ENCODE data around the gene HIP1.
"Not testable (repeated sequence)": the region's sequence is repeated elsewhere in the genome, so short reads cannot be mapped to it uniquely, and the experiment has no call there.

HIP1 gene

GRCh38 chr7:75619636-75620035, 119.1 kb downstream of the HIP1 start:
- in situ Hi-C loops (cut with MboI; ENCODE audit: low sequenced_read_pairs): no loop called here

GRCh38 chr7:75617634-75618234, 121.0 kb downstream of the HIP1 start:
- in situ Hi-C loops (cut with MboI; ENCODE audit: low sequenced_read_pairs): no loop called here

- in situ Hi-C loops (cut with MboI; ENCODE audit: low sequenced_read_pairs): no loop called here
Observed at GRCh38 chr7:75616421-75617167, 122.1 kb downstream of the HIP1 start.

- in situ Hi-C loops (cut with MboI; ENCODE audit: low sequenced_read_pairs): no loop called here
Observed at GRCh38 chr7:75614401-75614800, 124.3 kb downstream of the HIP1 start.

- in situ Hi-C loops (cut with MboI; ENCODE audit: low sequenced_read_pairs): no loop called here
Observed at GRCh38 chr7:75613351-75613750, 125.4 kb downstream of the HIP1 start.

GRCh38 chr7:75611557-75612178, 127.1 kb downstream of the HIP1 start:
- in situ Hi-C loops (cut with MboI; ENCODE audit: low sequenced_read_pairs): no loop called here

- in situ Hi-C loops (cut with MboI; ENCODE audit: low sequenced_read_pairs): not testable (repeated sequence)
Observed at GRCh38 chr7:75609416-75609815, 129.3 kb downstream of the HIP1 start.

- in situ Hi-C loops (cut with MboI; ENCODE audit: low sequenced_read_pairs): no loop called here
Observed at GRCh38 chr7:75608451-75609122, 130.2 kb downstream of the HIP1 start.

- in situ Hi-C loops (cut with MboI; ENCODE audit: low sequenced_read_pairs): no loop called here
Observed at GRCh38 chr7:75604408-75604807, 134.3 kb downstream of the HIP1 start.

GRCh38 chr7:75602831-75603230, 135.9 kb downstream of the HIP1 start:
- in situ Hi-C loops (cut with MboI; ENCODE audit: low sequenced_read_pairs): not testable (repeated sequence)

- in situ Hi-C loops (cut with MboI; ENCODE audit: low sequenced_read_pairs): no loop called here
Observed at GRCh38 chr7:75601539-75601938, 137.2 kb downstream of the HIP1 start.

GRCh38 chr7:75600748-75601147, 138.0 kb downstream of the HIP1 start:
- in situ Hi-C loops (cut with MboI; ENCODE audit: low sequenced_read_pairs): not testable (repeated sequence)

GRCh38 chr7:75599244-75599781, 139.4 kb downstream of the HIP1 start:
- in situ Hi-C loops (cut with MboI; ENCODE audit: low sequenced_read_pairs): no loop called here

GRCh38 chr7:75596727-75597614, 141.8 kb downstream of the HIP1 start:
- in situ Hi-C loops (cut with MboI; ENCODE audit: low sequenced_read_pairs): no loop called here

GRCh38 chr7:75595766-75596165, 143.0 kb downstream of the HIP1 start:
- in situ Hi-C loops (cut with MboI; ENCODE audit: low sequenced_read_pairs): no loop called here

- in situ Hi-C loops (cut with MboI; ENCODE audit: low sequenced_read_pairs): not testable (repeated sequence)
Observed at GRCh38 chr7:75593500-75594184, 145.1 kb downstream of the HIP1 start.

GRCh38 chr7:75591467-75592255, 147.1 kb downstream of the HIP1 start:
- in situ Hi-C loops (cut with MboI; ENCODE audit: low sequenced_read_pairs): no loop called here

- in situ Hi-C loops (cut with MboI; ENCODE audit: low sequenced_read_pairs): no loop called here
Observed at GRCh38 chr7:75590373-75591005, 148.3 kb downstream of the HIP1 start.

- in situ Hi-C loops (cut with MboI; ENCODE audit: low sequenced_read_pairs): no loop called here
Observed at GRCh38 chr7:75584354-75584753, 154.4 kb downstream of the HIP1 start.
